GM19372 (cell line): ENCODE results near the gene PINLYP.
"Not testable (repeated sequence)": the region's sequence is repeated elsewhere in the genome, so short reads cannot be mapped to it uniquely, and the experiment has no call there.

Experiments
- ATAC-seq: cut with Tn5 transposase; IDR thresholded peaks from one replicate; pipeline ENCODE4 v1.9.1; 2021; ENCODE audit warnings: mild to moderate bottlenecking, low read depth, moderate library complexity; ENCODE audit not compliant: unreplicated experiment

PINLYP gene

DNA sequence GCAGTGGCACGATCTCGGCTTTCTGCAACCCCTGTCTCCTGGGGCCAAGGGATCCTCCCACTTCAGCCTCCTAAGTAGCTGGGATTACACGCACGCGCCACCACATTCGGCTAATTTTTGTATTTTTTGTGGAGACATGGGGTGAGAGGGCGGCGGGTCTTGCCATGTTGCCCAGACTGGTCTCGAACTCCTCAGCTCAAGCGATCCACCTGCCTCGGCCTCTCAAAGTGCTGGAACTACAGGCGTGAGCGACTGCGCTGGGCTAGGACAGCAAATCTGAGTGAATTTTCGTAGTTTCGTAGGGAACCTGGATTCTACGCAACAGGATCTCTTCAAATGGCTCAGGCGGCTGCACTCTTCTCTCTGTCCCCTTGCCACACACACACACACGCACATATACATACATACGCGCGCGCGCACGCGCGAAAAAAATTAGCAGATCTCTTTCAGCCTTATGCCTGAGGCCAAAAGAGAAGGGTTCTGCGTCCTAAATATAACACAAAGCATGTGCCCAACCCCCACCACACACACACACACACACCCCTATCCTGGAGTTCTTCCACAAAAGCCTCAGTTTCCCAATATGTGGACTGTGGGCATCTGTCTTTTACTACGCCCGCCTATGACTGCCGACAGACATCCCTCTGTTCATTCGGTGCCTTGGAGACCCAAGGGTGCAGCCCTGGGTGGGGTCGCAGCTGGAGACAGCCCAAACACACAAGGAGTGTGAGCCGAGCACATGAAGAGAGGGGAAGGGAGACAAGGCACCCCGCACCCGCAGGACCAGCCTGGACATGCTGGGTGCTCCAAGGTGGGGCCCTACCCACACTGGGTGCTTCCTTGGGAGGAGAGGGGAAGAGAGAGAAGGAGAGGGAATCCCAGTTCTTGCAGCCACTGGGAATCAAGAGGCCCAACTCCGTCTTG lies 616 bp downstream of the PINLYP start:
- ATAC-seq = no peak

DNA sequence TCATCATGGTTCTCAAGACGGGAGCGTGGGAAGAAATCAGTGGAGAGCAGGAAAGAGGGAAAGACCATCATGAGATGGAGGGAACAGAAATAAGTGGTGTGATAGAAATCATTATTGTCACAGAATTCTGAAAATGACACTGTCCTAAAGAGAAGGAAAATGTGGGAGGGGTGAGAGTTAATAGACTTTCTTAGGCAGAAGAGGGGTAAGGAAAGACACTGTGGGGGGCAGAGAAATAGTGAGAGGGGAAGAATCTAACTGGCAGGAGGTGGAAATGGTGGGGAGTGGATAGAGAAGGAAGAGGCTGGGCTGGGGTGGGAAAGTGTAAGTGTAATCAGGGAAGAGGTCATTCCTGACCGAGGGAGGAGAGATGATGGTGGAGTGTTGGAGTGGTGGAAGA lies 3.2 kb downstream of the PINLYP start:
- no peak for ATAC-seq

DNA sequence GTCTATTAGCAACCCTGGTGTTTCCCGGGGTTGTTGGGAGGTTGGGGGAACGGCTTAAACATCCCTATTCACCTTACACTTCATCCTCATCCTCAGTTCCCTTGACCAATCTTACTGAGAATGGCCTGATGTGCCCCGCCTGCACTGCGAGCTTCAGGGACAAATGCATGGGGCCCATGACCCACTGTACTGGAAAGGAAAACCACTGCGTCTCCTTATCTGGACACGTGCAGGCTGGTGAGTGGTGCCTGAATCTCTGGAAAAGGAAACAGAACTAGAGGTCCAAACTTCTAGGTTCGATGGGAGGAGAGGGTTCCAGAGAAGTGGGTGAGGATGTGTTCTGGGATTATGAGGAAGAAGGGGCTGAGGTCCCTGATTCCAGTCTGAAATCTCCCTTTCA lies 5.9 kb downstream of the PINLYP start:
- no peak for ATAC-seq

DNA sequence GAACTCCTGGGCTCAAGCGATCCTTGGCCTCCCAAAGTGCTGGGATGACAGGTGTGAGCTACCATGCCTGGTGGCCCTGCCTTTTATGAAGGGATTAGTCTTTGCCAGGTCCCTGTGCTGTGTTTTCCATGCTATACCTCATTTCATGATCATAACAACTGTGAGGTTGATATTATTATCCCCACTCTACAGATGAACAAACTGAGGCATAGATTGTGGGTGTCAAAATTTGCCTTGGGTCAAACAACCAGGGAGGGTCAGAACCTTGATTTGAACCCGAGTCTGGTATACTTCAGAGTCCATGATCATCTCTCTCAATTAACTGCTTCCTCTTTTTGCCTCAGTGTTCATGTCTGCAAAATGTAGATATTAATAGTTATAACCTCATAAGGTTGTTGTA lies 6.9 kb downstream of the PINLYP start:
- ATAC-seq = no peak

DNA sequence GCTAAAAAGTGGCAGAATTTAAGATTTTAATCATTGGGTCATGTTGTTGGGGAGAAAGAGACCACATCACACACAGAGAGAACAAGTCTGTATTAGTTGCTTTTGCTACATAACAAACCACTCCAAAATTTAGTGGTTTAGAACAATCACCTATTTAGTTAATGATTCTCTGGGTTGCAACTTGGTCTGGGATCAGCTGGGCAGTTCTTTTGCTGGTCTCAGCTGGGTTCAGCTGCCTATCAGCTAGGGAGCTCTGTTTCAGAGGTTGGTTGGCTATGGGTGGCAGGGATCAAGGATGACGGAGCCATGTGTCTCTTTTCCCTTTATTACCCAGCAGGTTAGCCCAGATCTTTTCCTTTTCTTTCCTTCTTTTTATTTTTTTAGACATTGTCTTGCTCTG lies 8.9 kb downstream of the PINLYP start:
- no peak for ATAC-seq

DNA sequence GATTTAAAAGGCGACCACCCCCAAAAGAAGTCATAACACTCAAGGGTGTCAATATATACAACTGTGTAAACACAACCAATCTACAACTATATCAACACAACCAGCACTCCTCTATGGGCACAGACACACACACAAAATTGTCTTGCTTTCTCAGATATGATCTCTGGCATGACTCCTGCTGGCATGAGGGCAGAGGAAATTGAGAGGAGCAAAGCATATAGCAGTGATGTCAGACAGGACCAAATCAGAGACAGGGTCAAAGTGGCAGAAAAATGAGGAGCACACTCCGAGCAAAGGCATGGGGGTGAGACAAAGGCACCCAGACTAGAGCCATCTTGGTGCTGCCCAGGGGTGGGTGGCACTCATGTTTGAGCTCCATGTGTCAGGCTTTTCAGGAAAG lies 10.7 kb downstream of the PINLYP start:
- no peak for ATAC-seq

DNA sequence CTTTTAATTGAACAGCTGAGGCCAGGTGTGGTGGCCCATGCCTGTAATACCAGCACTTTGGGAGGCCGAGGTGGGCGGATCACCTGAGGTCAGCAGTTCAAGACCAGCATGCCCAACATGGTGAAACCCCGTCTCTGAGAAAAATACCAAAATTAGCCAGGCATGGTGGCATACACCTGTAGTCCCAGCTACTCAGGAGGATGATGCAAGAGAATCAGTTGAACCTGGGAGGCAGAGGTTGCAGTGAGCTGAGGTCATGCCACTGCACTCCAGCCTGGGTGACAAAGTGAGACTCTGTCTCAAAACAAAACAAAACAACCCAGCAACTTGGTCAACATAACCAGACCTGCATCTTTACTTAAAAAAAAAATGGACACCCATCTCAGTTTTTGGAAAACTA lies 11.4 kb downstream of the PINLYP start:
- ATAC-seq = not testable (repeated sequence)

- ATAC-seq = no peak
Observed at GRCh38 chr19:43589277-43589676, 13.7 kb downstream of the PINLYP start.

DNA sequence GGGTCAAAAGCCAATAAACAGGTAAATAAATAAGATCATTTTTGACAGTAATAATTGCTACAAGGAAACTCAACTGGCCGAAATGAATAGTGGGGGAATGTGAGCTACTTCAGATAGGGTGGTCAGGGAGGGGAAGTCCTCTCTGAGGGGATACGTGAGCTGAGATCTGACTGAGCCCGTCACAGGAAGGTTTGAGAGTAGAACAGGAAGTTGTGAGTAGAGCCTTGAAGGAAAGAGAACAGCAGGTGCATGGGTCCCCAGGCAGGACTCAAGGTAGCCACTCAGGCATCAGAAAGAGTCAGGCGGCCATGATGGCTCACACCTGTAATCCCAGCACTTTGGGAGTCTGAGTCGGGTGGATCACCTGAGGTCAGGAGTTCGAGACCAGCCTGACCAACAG lies 14.1 kb downstream of the PINLYP start:
- no peak for ATAC-seq

- no peak for ATAC-seq
Observed at GRCh38 chr19:43591904-43592772, 16.5 kb downstream of the PINLYP start.

DNA sequence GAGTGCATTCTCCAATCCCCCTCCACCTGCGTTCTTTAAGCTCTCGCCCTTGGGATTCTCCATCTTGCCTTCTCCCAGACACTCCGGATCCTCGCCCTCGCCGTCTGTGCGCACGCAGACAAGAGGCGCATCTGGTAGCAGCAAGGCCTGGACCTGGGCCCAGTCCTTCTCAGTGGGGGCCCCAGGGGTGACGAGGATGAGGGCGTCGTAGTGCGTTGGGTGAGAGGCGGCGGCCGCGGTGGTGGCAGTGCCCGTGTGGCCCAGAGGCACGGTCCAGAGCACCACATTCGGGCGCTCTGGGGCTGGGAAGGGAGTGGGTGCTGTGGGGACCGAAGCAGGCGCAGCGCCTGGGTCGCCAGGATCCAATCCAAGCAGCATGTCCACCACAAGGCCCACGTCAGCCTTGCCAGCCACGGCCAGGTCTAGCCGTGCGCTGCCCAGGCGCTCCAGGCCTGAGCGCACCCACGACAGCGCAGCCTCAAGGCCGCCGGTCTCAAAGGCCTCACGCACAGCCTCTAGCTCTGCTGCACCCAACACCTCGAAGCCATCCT lies 17.3 kb downstream of the PINLYP start:
- no peak for ATAC-seq

DNA sequence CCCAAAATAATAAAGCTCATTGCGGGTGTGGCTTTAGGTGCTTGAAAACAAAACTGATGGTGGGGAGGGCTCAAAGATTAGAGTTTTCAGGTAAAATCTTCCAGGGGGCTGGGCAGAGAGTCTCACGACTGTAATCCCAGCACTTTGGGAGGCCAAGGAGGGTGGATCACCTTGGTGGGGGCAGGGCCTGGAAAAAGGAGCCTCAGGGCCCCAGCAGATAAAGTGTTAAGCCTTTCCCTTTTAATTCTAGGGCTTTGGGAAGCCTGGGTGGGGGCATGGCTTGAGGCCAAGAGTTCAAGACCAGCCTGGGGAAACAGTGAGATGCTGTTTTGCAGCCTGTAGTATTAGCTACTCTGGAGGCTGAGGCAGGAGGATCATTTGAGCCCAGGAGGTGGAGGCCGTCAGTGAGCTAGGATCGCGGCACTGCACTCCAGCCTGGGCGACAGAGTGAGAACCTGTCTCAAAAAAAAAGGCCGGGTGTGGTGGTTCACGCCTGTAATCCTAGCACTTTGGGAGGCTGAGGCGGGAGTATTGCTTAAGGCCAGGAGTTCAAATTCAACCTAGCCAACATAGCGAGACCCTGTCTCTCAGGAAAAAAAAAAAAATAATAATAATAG lies 18.6 kb downstream of the PINLYP start:
- no peak for ATAC-seq

DNA sequence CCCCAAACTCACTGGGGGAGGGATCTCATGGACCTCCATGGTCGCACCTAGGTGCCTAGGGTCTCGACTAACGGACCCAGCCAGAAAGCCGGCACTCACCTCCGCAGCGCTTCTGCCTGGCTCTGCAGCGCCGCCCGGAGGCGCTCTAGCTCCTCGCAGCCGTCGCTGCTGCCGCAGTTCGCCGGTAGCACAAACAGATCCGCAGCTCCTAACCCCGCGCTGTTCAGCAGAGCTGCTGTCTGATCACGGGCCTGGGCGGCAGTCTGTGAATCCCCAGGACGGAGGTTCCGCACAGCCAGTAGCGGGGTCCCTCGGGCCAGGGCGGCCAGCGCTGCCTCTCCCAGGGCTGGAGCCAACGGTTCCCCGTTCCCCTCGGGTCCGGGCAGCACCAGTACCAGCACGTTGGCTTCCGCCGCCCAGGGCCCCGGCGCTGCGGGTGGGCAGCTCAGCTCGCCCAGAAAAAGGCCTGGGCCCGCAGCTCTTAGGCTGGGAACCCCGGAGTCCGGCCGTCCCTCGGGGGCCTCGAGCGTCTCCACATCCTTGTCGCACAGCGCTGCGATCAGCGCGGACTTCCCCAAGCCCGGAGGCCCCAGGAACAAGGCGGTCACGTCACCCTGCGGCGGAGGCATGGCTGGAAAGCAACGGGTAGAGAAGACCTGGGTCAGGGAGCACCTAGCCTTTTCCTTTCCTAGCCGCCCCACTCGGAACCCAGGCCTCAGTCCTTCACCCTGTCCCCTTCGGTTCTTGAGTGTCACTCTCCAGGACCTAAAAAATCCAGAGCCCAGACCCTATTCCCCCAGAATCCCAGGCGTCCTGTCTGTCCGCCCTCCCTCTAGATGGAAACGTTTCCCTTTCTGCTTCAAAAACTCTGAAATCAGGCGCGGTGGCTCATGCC lies 19.4 kb downstream of the PINLYP start:
- no peak for ATAC-seq

DNA sequence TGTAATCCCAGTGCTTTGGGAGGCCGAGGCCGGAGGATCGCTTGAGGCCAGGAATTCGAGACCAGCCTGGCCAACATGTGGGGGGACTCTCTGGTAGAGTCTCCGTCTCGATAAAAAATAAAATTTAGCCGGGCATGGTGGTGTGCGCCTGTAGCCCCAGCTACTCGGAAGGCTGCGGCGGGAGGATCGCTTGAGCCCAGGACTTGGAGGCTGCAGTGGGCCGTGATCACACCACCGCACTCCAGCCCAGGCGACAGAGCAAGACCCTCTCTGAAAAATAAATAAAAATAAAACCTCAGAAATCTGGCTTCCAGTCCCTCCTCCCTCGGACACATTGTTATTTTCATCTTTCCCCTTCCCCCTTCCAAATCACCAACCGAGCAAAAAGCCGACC lies 20.0 kb downstream of the PINLYP start:
- ATAC-seq = no peak

DNA sequence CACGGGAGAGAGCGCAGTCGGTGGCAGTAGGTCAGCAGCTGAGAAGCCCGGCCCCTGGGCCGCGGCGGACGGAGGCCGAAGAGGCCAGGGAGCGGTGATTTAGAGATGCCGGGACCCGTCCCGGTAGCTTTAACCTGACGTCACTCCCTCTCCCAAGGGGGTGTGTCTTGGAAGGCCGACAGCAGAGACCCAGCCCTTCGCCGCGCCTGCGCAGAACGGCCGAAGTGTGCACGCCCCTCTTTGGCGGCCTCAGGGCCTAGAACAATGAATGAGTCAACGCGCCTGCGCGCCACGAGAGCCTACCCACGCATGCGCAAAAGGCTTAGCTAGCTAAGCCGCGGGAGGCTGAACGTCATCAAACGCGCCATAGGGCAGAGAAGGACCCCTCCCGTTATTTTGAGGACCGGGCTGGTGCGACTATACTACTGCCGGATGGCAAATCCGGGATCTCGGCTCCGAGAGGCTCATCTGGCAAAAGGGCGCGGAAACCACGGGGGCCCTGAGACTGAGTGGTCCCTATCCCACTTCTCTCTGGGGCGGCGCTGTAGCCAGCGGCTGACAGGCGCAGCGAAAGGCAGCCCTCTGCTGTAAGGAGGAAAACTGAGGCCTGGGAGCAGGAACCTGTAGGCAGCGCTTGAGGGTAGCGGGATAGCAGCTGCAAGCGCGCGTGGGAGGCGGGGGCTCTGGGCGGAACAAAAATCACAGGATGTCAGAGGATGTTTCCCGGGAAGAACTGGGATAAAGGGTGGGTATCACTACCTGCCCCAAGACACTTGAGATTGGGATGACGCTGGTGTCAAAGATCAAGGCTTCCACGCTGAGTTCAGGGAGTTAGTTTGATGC lies 20.6 kb downstream of the PINLYP start, which contains the start of the genes IRGQ and ZNF576:
IRGQ (minus strand) TSS at position 136 of the 843 bp plus-strand sequence. CDS start 796 bp downstream, outside the sequence.
ZNF576 (plus strand) TSS at position 597 of the 843 bp plus-strand sequence. CDS start 514 bp downstream, outside the sequence.
- ATAC-seq = peak; percentile 89

- no peak for ATAC-seq
Observed at GRCh38 chr19:43596842-43597461, 21.4 kb downstream of the PINLYP start.

DNA sequence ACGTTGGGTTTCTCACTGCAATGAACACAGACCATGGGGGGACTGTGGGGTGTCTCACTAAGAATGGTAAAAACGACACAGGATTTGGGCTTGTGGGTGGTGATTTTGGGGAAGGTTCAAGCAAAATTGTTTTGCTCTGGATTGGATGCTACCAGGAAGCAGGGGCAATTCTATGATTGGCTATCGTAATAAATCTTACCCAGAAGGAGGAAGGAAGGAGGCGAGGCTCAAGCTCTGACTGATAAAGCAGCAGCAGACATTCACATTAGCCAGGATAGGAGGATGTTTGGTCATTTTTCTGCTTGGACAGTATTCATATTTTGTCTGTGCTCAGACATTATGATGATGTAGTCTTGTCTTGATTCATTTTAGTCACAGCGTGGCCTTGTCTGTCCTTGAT lies 22.3 kb downstream of the PINLYP start:
- ATAC-seq = no peak
